K562 (cell line): Measurements from ENCODE around the gene MBLAC2. TPM values are rescaled to one million over a fixed set of nuclear protein-coding genes. Genes with fewer than 3 reads are reported as not detected.

ENCODE experiments used
- BRF2 ChIP-seq: IDR thresholded peaks from 3 replicates; pipeline ENCODE4 v1.6.1; 2011; ENCODE audit warnings: borderline replicate concordance, mild to moderate bottlenecking; ENCODE audit not compliant: insufficient read length, insufficient read depth
- CBFB ChIP-seq: sonication (generic); formaldehyde crosslinking; IDR thresholded peaks from 2 replicates; pipeline ENCODE4 v1.4.0; 2020; ENCODE audit warnings: mild to moderate bottlenecking, missing genetic modification reagents
- ELF2 ChIP-seq: fragments of 250-450 bp; sonication (Bioruptor Pico); IDR thresholded peaks from 2 replicates; pipeline ENCODE4 v1.5.0; 2021; ENCODE audit warnings: mild to moderate bottlenecking
- ERF ChIP-seq: fragments of 450-650 bp; formaldehyde crosslinking; IDR thresholded peaks from 2 replicates; pipeline ENCODE4 v1.4.0; 2020; ENCODE audit warnings: mild to moderate bottlenecking, mixed read lengths
- ETV5 ChIP-seq: sonication (generic); formaldehyde crosslinking; IDR thresholded peaks from 2 replicates; pipeline ENCODE4 v1.4.0; 2020; ENCODE audit warnings: low read depth, mild to moderate bottlenecking, missing genetic modification reagents
- HDGF ChIP-seq: fragments of 450-650 bp; IDR thresholded peaks from 2 replicates; pipeline ENCODE4 v1.6.1; 2016
- HMBOX1 ChIP-seq: sonication (generic); IDR thresholded peaks from 2 replicates; pipeline ENCODE4 v1.6.1; 2016
- PRPF4 ChIP-seq: fragments of 200-400 bp; formaldehyde crosslinking; IDR thresholded peaks from one replicate; pipeline ENCODE4 v1.6.1; 2017; ENCODE audit warnings: low read length, low read depth, mild to moderate bottlenecking; ENCODE audit not compliant: insufficient read depth, poor library complexity, severe bottlenecking
- PURB ChIP-seq: sonication (generic); formaldehyde crosslinking; IDR thresholded peaks from 2 replicates; pipeline ENCODE4 v1.9.0; 2021; ENCODE audit warnings: low read depth, mild to moderate bottlenecking, missing genetic modification reagents
- SNAPC5 ChIP-seq: fragments of 250-450 bp; sonication (Bioruptor Pico); IDR thresholded peaks from 2 replicates; pipeline ENCODE4 v1.8.0; 2021; ENCODE audit warnings: moderate library complexity, mild to moderate bottlenecking, inconsistent platforms
- TSHZ1 ChIP-seq: fragments of 250-450 bp; sonication (Bioruptor Pico); IDR thresholded peaks from 2 replicates; pipeline ENCODE4 v1.4.0; 2020; ENCODE audit warnings: mild to moderate bottlenecking, moderate library complexity
- ZNF282 ChIP-seq: sonication (generic); formaldehyde crosslinking; IDR thresholded peaks from 2 replicates; pipeline ENCODE4 v1.8.1; 2023; ENCODE audit warnings: missing genetic modification reagents
- ZNF408 ChIP-seq: fragments of 250-450 bp; sonication (Bioruptor Pico); IDR thresholded peaks from 2 replicates; pipeline ENCODE4 v1.4.0; 2020; ENCODE audit warnings: low read depth, mild to moderate bottlenecking, moderate library complexity
- ZNF436 ChIP-seq: fragments of 250-450, 450-650 bp; sonication (Bioruptor Pico); formaldehyde crosslinking; IDR thresholded peaks from 2 replicates; pipeline ENCODE4 v1.7.0; 2020; ENCODE audit warnings: mild to moderate bottlenecking
- ZNF592 ChIP-seq: fragments of 450-650 bp; IDR thresholded peaks from 2 replicates; pipeline ENCODE4 v1.6.1; 2017; ENCODE audit warnings: antibody characterized with exemption, mild to moderate bottlenecking
- polyA plus RNA-seq, 8 experiments: library from polyadenylated mRNA; depleted of rRNA in 4 of 8; stranded (reverse) in 5 of 8; unstranded in 3 of 8; fragments of >200 nt; fragmentation: Nextera tagmentation in 2 of 8; fragmentation: Illumina TruSeq in 1 of 8; extraction: Ambion mirVana in 2 of 8; extraction: Trizol in 1 of 8; gene quantifications; 2 replicates each; pipeline versions ENCODE4 v1.2.1 to v1.2.3, GENCODE V29; 2011 to 2014; ENCODE audit warnings: inconsistent platforms in 1 of 8, missing spikeins in 1 of 8
- total RNA-seq, 7 experiments: library from RNA; depleted of rRNA in 6 of 7; stranded (reverse); fragments of >200 nt in 6 of 7; fragmentation: Illumina TruSeq in 2 of 7; extraction: Trizol in 2 of 7; gene quantifications; 2 replicates each; pipeline versions ENCODE4 v1.2.1 to v1.2.3, GENCODE V29; 2011 to 2021; ENCODE audit warnings: low replicate concordance in 1 of 7

The MBLAC2 gene
- total and polyA plus RNA-seq, 9 of the 15 experiments (the other 6 are each of a cell fraction or from before 2014, with no cell fraction given): 2.4 to 13.1 (median 10.3) TPM

GRCh38 chr5:90474235-90475107, at the start of gene MBLAC2, which contains the start of gene POLR3G (continued):
- no peak for TF ChIP-seq PRPF4
- no peak for TF ChIP-seq ZNF436 (CRISPR knock-in tag)
- no peak for TF ChIP-seq CBFB (CRISPR knock-in tag)
- no peak for TF ChIP-seq HMBOX1
- TF ChIP-seq PURB: no peak
- no peak for TF ChIP-seq SNAPC5 (CRISPR knock-in tag)
- TF ChIP-seq ELF2 (CRISPR knock-in tag): 0 out of 2 replicates have a peak, but pooled peaks have one; percentile 18
- TF ChIP-seq HDGF: no peak
- TF ChIP-seq ZNF282 (CRISPR knock-in tag): no peak; the same call in 1 of the 2 replicates
- no peak for TF ChIP-seq TSHZ1
- TF ChIP-seq ZNF592: peak; percentile 18
- no peak; the same call in 1 of the 2 replicates for TF ChIP-seq ETV5 (CRISPR knock-in tag)
- no peak for TF ChIP-seq ZNF408 (CRISPR knock-in tag)
- TF ChIP-seq ERF (CRISPR knock-in tag): 0 out of 2 replicates have a peak, but pooled peaks have one; percentile 17
- TF ChIP-seq BRF2: no peak
